ENCODE results near the gene DPEP1.
"Not testable (repeated sequence)": the region's sequence is repeated elsewhere in the genome, so short reads cannot be mapped to it uniquely, and the experiment has no call there.

Gene DPEP1

DNA sequence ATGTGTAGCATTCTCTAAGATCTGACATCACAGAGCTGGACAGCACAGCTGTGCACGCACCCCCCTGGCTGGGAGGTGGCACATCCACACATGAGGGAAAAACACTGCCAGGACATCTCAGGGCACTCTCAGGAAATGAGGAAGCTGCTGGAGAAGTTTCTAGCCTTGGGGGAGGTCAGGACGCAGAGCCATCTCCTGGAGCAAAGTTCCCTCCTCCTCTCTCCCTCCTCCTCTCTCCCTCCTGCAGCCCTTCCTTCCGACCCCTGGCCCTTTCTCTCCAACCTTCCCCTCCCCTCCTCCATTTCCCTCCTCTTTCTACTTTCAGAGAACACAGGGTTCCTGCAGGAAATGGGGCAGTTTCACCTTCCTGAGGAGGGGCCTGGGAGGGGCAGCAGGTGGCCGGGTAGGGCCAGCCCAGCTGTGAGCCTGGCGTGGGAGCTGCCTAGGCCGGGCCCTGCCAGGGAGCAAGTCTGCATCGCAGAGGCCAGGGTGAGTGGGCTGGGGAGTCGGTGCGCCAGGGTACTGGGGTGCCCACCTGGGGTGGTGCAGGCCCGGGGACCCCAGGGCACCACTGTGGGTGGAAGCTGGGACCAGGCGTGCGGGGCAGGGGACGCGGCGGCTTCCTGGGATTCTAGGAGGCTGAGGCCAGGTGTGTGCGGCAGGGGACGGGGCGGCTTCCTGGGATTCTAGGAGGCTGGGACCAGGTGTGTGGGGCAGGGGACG, at the start of gene DPEP1:
Gene DPEP1 (plus strand): TSS at position 412 of the 723 bp plus-strand sequence. CDS start 16,769 bp downstream, outside the sequence.
- no peak for DNase-seq

DNA sequence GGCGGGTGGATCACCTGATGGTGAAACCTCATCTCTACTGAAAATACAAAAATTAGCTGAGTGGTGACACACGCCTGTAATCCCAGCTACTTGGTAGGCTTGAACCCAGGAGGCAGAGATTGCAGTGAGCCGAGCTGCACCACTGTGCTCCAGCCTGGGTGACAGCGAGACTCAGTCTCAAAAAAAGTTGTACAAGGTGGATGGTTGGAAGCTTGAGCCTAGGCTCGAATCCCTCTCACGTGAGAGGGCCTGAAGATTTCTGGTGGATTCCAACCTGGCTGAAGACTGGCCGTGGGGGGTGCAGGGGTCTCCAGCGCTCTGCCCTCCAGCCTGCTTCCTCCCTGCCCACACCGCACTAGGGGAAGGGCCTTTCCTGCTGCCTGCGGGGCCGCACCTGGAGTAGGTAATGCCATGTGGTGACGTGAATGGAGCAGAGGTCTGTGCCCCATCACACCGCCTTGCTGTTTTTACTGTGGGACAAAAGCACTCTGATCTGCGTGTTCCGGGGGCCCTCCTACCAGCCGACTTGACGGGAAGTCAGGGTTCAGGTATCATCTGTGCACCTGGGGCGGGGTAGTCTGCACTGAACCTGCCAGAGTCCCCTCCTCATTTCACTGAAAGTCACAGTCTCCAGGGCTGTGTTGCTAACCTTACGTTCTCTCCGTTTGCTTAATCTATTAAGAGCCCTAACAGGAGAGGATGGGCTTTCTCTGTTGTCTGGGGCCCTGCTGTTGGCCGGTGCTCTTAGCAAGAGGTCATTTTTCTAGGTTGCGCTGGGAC, 48.8 kb upstream of the DPEP1 start:
- no peak for DNase-seq

DNA sequence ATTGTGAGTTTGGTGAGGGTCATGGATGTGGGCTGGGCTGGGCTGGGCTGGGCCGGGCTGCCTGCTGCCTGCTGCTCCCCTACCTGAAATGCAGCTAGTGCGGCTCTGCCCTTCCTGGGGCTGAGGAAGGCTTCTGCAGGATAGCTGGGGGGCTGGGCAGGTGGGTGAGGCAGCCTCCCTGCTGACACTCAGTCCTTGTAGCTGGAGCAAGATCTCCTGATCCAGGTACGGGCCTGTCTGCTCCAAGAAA, 48.3 kb upstream of the DPEP1 start:
- DNase-seq: no peak

DNA sequence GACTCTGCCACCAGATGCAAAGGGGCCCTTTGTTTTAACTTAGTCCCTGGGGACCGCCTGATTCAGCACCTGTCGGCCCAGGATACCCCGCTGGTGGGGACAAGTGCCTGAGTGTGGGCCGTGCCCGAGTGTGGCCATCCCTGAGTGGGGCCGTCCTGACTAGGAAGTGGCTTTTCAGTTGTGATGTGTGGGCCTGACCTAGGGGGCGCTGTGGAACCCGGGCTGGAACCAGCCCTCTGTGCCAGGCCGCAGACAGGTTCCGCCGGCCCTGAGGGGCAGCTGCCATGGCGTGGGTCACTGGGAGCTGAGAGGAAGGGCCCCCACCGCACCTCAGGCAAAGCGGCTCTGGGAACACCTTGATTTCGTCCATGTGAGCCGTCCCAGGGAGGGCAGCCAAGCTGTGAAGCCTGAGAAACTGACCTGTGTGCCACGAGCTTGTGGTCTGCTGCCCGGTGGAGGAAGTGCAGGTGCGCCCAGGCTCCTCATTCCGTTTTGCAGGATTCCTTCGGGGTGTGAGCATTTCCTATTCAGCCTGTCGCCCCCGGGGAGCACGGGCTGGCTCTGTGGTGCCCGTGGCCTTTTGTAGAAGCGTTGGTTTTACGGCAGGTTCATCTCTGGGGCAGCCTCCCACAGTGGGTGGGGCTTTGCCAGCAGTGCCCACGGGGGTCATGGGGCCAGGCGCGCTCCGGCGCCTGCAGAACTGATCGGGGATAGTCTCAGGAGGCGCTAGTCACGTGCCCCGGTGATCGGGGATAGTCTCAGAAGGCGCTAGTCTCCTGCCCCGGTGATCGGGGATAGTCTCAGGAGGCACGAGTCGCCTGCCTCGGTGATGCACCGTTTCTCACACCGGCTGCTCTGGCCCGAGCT, 47.7 kb upstream of the DPEP1 start:
- no peak for DNase-seq

DNA sequence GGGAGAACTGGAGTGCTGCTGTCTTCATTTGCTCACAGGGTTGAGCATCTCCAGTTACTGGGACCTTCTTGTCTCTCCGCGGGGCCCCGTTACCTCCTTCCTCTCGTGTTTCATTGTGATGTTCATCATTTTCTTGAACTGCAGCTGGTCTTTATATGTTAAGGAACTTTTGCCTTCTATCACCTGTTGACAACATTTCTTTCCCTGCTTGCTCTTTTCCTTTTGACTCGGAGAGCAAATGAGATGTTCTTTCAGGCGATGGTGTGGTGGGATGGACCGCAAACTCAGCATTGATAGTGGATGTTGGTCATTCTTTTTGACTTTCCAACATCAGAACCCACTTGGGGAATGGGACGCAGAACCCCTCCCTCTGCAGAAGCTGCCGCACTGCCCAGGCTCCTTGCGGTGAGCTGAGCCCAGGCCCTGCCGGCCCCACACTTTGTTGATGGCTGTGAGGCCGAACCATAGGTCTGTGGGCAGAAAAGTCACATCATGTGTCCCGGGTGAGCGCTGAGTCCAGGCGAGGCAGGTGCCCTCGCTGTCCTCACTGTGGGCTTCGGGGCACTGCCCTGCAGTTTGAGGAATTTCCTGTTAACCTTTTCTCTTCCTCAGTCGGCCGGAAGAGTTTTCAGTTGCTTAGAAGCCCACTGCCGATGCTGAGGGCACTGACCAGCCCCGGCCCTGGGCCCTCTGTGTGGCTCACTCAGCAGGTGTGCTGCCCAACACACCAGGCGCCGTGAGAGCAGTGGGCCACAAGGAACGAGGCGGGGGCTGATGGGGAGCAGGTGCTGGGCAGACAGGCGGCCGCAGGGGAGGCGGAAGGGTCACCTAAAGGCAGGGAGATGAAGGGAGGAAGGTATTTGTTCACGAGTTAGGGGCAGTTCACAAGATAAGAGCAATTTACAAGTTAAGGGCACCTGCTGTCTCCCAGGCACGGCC, 45.5 kb upstream of the DPEP1 start:
- DNase-seq: no peak

DNA sequence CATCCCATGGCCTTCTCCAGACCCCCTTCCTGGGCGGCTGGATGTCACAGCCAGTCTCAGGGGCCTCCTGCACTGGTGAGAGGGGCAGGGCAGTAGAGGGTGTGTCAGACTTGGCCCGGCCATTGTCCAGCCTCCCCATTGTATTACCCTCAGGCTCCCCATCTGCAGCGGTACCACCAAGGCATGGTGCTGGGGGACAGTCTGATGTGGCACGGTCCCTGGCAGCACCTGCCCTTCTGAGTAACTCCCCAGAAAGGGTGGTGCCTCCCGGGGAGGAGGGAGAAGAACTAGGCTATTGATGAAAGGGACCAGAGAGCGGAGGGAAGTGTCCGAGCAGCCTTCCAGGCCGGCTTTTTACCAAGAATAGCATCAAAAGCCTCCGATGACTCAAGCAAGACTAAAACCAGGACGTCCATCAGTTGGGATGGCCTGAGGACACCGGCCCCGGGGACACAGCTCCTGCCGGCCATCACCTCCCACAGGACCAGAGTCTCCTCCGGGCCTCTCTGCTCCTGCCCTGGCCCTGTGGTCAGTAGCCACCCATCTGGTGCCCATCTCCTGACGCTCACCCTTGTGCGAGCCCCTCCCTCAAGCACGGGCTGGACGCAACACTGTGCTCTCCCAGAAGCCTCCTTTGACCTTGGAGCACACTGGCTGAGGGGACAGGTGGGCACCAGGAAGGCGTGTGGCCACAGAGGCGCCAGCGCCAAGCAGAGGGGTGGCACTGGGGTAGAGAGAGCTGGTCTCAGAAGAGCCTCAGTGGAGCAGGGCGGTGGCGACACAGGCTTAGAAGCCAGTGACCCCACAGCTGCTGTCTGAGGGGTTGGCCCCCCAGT, 43.7 kb upstream of the DPEP1 start:
- DNase-seq: no peak

DNA sequence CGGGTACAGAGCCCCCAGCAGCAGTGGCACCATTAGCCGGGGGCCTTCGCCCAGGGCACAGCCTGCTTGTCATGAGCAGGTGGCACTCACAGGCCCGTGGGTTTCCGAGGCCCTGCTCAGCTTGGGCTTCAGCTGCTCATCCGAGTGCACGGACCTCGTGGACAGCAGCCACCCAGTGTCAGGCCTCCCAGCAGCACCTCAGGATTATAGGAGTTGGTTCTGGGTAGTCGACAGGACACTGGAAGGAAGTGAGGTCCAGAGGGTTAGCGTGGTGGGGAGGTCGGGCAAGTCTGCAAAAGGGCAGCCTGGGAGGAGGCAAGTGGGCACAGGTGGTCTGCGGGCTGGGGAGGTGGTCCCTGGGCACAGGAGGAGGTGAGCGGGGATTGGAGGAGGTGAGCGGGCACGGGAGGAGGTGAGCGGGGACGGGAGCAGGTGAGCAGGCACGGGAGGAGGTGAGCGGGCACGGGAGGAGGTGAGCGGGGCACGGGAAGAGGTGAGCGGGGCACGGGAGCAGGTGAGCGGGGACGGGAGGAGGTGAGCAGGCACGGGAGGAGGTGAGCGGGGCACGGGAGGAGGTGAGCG, 43.0 kb upstream of the DPEP1 start:
- DNase-seq: no peak

DNA sequence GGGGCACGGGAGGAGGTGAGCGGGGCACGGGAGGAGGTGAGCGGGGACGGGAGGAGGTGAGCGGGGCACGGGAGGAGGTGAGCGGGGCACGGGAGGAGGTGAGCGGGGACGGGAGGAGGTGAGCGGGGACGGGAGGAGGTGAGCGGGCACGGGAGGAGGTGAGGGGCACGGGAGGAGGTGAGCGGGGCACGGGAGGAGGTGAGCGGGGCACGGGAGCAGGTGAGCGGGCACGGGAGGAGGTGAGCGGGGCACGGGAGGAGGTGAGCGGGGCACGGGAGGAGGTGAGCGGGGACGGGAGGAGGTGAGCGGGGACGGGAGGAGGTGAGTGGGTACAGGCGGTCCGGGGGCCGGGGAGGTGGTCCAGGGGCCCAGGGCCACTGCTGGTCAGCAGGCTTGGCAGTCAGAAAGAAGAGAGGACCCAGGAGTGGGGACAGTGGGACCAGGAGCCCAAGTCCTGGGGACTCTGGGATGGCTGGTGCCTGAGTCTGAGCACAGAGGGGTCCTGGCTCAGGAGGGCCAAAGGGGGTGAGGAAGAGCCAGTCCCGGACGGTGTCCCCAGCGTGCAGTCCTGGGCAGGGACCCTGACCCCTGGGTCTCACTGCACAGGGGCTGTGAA, 42.4 kb upstream of the DPEP1 start:
- not testable (repeated sequence) for DNase-seq

DNA sequence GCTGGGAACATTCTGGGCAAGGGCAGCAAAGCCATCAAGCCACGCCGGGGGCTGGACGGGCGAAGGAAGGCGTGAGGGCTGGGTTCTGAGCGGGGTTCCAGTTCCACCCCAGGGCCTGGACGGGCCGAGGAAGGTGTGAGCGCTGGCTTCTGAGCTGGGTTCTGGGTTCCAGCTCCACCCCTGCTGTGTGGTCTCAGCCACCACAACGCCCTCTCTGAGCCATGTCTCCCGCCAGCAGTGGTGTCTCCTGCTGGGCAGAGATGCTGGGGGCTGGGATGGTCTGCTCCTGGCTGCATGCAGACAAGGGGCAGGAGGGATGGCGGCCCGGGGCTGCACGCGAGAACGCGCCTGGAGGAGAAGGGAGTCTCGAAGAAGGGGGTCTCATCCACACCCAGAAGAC, 41.8 kb upstream of the DPEP1 start:
- no peak for DNase-seq

DNA sequence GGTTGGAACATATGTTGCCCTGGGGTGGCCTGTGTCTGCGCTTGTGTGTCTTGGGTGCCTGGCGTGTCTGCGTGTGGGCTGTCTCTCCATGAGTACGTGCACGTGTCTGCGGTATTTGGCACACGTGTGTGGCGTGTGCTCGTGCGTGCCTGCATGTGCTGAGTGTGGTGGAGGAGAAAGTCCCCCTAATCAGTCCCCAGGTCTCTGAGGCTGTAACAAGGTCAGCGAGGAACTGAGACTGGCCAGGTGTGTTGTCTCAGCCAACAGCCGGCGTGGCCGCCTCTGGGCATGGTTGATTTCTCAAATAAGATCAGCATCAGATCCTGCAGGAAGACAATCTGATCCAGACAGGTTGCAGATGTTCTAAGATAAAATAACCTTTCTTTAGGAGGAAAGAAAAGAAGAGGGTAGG, 41.4 kb upstream of the DPEP1 start:
- no peak for DNase-seq

DNA sequence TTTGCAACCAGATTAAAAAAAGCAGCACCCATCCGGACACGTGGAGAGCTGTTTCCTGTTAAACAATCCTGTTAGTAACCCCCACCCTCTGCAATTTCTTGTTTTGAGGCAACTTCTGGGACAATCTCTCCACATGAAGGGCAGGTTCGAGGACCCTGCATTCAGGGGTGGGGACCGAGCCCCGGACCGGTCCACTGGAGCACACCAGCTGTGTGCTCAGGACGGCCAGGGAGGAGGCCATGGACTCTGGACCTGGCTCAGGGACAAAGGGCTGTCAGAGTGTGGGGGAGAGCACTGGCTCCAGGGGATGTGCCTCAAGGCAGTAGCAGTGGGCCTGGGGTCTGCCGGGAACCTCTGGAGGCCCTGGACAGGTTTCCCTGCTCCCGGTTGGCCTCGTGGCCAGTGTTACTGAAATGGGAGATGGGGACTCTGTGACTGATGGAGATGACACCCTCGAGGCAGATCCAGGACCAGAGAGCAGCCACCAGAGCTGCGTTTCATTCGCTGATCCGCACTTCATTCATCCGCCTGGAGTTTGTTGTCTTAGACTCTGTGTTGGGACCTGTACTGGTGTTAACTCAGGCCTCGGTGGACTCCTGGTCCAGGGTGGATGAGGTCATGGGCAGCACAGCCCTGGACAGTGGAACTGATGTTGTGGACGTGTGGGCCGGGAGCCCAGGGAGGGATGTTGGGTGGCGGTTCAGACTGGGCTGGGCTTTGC, 40.8 kb upstream of the DPEP1 start:
- DNase-seq: no peak

DNA sequence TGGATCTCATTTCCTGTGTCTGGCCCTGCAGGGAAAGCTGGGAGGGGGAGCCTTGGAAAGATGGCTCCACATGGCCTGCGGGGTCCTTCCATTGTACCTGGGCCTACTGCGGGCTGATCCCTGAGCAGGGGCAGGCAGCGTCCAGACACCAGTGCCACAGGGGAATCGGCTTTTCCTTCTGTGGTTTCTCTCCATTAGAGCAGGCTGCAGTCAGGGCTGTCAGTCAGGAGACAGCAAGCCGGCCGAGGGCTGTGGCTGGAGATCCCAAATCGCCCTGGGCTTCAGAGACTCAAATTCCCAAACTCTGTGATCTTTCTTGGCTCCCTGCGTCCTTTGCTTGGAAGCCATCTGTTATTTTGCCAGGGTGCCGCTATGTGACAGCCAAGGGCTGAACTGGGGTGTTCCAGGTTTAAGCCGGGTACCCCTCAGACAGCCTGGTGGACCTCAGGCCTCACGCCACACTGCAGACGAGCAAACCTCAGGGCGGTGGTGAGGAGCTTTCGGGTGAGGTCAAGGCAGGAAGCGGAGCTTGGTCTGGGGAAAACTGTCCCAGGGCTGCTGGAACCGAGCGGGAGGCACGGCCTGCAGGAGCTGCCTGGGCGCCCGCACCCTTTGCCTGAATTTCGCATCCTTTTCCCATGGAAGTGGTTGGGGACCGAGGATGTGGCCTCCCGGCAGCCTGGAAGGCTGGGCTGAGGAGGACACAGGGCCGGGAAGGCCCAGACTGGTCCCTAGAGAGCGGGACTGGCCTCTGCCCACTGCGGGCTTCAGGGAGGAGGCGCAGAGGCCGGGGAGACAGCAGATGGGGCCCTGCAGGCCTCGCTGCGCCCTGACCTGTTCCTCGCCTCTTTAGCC, 39.4 kb upstream of the DPEP1 start:
- DNase-seq: no peak

DNA sequence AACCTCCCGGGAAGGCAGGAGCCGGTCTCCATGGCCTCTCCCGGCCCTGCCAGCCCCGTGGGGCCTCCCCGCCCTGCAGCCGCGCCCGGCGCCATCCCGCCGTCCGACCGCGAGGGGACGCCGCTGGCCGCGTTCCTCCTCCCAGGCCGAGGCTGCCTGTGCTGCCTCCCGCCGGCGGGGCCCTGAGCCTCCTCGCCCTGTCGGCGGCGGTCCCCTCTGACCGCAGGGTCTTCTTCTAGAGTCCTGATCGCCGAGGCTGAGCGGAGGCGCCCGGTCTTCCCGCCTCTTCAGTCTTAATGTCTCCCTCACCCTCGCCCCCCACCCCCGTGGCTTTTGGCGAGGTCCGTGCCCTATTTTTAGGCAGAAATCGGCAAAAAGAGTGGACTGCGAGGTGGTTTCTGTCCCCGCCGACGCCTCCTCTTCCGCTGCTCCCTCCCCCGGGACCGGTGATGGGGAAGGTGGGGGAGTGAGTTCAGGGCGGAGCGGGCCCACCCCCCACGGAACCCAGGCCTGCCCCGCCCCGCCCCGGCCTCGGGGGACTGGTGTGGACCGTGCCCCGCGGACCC, 38.7 kb upstream of the DPEP1 start:
- DNase-seq: no peak

DNA sequence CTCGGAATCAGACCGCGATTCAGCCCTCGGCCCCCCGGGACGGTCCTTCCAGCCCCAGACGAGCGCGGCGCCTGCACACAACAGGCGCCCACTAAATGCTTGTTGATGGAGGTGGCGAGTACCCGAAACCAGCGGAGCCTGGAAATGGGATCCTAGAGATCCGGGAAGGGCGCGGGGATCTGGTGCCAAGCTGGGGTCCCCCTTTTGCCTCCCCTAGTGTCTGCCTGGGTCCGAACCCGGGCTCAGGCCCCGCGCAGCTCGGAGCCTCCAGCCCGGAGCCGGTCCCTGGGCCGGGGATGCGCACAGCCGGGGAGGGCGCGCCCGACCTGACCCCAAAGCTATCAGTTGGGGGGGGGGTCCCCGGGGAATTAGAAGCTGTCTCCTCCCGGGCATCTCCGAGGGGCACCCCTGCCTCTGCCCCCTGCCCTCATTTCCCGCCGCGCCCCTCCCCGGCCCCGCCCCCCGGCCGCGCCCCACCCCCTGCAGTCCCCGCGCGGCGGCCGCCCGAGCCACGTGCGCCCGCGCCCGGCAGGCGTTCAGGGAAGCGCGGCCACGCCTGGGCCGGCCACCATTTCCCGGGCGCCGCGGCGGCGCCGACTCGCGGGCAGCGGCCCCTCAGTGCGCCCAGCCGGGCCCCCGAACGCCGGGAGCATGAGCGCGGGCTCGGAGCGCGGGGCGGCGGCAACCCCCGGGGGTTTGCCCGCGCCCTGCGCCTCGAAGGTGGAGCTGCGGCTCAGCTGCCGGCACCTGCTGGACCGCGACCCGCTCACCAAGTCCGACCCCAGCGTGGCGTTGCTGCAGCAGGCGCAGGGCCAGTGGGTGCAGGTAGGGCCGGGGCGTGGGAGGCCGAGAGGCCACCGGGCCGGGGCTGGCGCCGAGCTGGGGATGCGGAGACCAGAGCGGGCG, 37.9 kb upstream of the DPEP1 start, which contains the start of gene CPNE7:
Gene CPNE7 (plus strand): TSS at position 512 of the 906 bp plus-strand sequence. CDS start 140 bp downstream, at position 652.
- no peak for DNase-seq

DNA sequence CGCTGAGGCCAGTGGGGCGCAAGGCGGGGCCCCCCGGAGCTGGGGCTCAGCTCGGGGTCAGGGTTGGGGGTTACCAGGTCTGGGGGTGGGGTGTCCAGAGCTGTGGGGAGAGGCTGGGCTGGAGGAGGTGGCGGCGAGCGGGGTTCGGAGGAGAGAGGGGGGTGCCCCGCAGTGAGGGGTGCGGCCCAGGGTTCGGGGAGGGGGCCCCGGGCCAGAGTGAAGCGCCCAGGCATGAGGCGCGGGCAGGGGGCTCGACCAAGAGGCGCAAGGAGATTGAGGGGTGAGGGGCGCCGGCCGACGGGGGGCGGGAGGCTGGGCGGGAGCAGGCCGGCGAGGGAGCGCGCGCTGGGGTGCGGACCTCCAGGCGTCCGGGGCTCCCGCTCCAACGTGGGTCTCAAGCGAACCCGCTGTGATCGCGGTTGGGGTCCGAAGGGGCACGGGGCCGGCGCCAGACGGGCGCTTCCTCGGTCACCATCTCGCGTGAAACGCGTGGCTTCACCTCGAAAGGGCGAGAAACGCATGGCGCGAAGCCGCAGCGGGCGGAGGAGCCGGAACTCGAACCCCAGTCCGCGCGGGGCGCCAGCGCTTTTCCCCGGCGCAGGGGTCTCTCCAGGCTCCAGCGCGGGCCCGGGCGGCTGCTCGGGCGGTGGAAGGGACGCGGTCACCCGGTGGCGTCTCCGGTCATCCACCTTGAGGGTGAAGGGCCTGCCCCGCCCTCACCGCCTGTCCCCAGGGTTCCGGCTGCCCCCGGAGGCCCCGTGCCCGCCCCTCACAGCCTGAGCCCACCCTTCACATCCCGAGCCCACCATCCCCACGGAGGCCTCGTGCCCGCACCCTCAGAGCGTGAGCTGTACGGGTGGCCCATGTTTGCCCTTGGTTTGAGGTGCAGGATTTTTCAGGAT, 37.0 kb upstream of the DPEP1 start:
- no peak for DNase-seq

DNA sequence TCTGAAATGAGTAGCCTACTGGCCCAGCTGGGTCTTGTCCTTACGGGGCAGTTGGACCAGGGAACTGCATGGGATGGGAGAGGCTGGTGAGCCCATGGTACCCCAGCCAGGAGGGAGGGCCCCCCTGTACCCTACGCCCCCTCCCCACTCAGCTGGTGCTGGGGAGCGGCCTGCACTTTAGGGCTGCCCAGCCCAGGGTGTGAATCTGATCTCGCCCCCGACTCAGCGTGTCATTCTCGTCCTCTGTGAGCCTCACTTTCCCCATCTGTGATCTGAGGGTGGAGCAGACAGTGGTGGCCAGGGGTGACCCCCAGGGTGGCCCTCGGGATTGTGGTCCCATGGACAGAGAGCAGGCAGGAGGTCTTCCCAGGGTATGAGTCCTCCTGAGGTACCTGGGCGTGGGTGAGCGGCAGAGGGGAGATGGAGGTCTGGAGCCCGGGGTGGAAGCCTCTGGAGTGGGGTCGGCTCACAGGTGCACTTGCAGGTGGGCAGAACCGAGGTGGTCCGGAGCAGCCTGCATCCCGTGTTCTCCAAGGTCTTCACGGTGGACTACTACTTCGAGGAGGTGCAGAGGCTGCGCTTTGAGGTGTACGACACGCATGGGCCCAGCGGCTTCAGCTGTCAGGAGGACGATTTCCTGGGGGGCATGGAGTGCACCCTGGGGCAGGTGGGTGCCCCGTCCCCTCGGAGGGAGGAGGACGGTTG, 36.2 kb upstream of the DPEP1 start:
- DNase-seq: no peak
